ENCODE results near the gene IL9.

DNA sequence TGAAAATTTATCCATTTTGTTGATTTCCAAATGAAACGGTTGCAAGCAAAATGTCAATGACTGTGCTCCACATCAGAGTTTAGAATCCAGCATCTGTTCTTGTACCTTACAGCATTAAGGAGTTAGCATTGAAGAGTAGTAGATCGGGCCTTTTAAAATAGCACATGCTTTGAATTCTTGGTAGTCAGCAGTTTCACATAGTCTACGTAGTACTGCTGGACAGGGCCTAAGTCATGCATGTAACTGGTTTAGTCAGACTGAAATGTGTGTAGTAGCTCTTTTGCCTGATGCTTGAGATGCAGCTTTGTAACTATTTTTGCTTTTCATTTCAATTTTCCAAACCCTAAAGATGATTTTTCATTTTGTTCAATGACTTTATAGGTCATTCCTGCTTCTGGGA, 39.3 kb upstream of the IL9 start:
- TF ChIP-seq, protein P1, sequence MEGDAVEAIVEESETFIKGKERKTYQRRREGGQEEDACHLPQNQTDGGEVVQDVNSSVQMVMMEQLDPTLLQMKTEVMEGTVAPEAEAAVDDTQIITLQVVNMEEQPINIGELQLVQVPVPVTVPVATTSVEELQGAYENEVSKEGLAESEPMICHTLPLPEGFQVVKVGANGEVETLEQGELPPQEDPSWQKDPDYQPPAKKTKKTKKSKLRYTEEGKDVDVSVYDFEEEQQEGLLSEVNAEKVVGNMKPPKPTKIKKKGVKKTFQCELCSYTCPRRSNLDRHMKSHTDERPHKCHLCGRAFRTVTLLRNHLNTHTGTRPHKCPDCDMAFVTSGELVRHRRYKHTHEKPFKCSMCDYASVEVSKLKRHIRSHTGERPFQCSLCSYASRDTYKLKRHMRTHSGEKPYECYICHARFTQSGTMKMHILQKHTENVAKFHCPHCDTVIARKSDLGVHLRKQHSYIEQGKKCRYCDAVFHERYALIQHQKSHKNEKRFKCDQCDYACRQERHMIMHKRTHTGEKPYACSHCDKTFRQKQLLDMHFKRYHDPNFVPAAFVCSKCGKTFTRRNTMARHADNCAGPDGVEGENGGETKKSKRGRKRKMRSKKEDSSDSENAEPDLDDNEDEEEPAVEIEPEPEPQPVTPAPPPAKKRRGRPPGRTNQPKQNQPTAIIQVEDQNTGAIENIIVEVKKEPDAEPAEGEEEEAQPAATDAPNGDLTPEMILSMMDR (IDR thresholded peaks at IDR 0.05; ENCODE audit: insufficient read depth, low read length, poor library complexity, severe bottlenecking): no peak
- TF ChIP-seq EZH2phosphoT487 (conservative IDR thresholded peaks at IDR 0.05; ENCODE audit: low read length): no peak
